HG03354 (cell line): Measurements from ENCODE around the gene ASAP3.
"Not testable (repeated sequence)": the region's sequence is repeated elsewhere in the genome, so short reads cannot be mapped to it uniquely, and the experiment has no call there.

Experiments used
- ATAC-seq: cut with Tn5 transposase; IDR thresholded peaks from one replicate; pipeline ENCODE4 v1.9.1; 2021; ENCODE audit warnings: mild to moderate bottlenecking; ENCODE audit not compliant: unreplicated experiment, poor library complexity, severe bottlenecking

Gene ASAP3

GRCh38 chr1:23381233-23381885 is 102.6 kb downstream of the ASAP3 start:
- no peak for ATAC-seq

- no peak for ATAC-seq
Observed at GRCh38 chr1:23380719-23381118, 103.3 kb downstream of the ASAP3 start.

- not testable (repeated sequence) for ATAC-seq
Observed at GRCh38 chr1:23380236-23380635, 103.7 kb downstream of the ASAP3 start.
